HG02970 (cell line): ENCODE data around the gene CCT8L2.
"Not testable (repeated sequence)": the region's sequence is repeated elsewhere in the genome, so short reads cannot be mapped to it uniquely, and the experiment has no call there.

Source experiments
- ATAC-seq: cut with Tn5 transposase; IDR thresholded peaks from one replicate; pipeline ENCODE4 v1.9.1; 2021; ENCODE audit warnings: mild to moderate bottlenecking, moderate library complexity, moderate number of reproducible peaks; ENCODE audit not compliant: unreplicated experiment, low FRiP score

Gene CCT8L2

GRCh38 chr22:16559996-16560395 is 32.6 kb downstream of the CCT8L2 start:
- not testable (repeated sequence) for ATAC-seq

DNA sequence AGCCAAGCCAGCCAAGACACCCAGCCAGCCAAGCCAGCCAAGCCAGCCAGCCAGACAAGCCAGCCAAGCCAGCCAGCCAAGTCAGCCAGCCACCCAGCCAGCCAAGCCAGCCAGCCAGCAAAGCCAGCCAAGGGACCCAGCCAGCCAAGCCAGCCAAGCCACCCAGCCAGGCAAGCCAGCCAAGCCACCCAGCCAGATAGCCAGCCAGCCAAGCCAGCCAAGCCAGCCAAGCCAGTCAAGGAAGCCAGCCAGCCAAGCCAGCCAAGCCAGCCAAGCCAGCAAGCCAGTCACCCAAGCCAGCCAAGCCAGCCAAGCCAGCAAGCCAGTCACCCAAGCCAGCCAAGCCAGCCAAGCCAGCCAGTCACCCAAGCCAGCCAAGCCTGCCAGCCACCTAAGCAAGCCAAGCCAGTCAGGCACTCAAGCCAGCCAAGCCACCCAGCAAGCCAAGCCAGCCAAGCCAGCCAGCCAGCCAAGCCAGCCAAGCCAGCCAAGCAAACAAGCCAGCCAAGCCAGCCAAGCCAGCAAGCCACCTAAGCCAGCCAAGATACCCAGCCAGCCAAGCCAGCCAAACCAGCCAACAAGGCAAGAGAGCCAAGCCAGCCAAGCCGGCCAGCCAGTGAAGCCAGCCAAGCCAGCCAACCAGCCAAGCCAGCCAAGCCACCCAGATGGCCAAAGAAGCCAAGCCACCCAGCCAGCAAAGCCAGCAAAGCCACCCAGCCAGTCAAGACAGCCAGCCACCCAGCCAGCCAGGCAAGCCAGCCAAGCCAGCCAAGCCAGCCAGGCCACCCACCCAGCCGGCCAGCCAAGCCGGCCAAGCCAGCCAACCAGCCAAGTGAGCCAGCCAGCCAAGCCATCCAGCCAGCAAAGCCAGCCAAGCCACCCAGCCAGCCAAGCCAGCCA is 33.3 kb downstream of the CCT8L2 start:
- no peak for ATAC-seq

- not testable (repeated sequence) for ATAC-seq
These were observed 34.1 kb downstream of the CCT8L2 start for GRCh38 chr22:16558376-16558945.

DNA sequence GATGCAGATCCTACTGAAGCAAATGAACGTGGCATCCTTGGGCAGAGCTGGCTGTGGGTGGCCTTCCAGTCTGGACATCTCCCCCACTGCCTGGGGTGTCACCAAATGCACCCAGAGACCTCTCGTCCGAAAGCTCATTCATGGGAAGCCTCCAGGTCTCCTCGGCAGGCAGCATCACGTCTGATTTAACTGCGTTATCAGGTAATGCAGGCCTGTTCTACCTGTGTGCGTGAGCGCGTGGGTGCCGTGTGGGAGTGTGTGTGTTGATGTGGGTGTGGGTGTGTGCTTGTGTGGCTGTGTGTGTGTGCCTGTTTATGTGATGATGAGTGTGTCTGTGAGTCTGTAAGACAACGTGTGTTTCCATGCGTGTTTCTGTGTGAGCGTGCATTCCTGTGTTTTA is 35.1 kb downstream of the CCT8L2 start:
- ATAC-seq: not testable (repeated sequence)

- ATAC-seq: not testable (repeated sequence)
These were observed 37.3 kb downstream of the CCT8L2 start for GRCh38 chr22:16555077-16555994.

DNA sequence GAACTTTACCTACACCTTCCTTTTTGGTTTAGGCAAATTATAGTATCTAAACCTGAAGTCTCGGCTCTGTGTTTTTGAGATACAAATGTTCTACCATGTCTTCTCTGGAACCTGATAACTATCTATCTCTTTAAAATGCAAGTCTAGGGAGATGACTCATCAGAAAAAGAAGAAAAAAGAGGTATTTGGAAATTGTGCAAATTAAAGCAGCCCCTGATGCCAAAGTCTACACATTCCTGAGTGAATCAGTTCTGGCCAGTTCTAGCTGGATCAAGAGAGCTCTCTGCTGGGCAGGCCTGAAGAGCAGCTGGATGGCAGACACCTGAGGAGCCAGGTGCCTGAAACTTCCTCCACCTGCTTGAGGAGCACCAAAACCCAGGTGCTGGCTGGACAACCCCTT is 49.3 kb downstream of the CCT8L2 start:
- ATAC-seq: not testable (repeated sequence)
